Spleen (tissue), 7 donors: ENCODE results near the gene CARD10.

Experiments
- CTCF ChIP-seq, 11 experiments: fragments of 200-600 bp in 7 of 11; fragments of 450-650 bp in 4 of 11; sonication (generic) in 4 of 11; IDR thresholded peaks in 8 of 11; conservative IDR thresholded peaks in 3 of 11; 1 replicate in 7 of 11; 2 replicates in 4 of 11; pipeline versions ENCODE4 v1.4.0 to v1.8.0; 2016 to 2021; ENCODE audit warnings: antibody characterized with exemption in 11 of 11, inconsistent platforms in 4 of 11, mild to moderate bottlenecking in 1 of 11
- POLR2AphosphoS5 ChIP-seq, 3 donors: sonication (generic); formaldehyde crosslinking; IDR thresholded peaks; one replicate each; pipeline ENCODE4 v1.5.1; 2017; ENCODE audit warnings: antibody characterized with exemption in 3 of 3
- donor health status: DM: no; HTN: no; CAD: no; lungs with moderate emphysema.
- donor health status: DM: no; HTN: no; CAD: no.
- donor health status: DM: no; HTN: no; CAD: no.

GRCh38 chr22:37469416-37470086 lies 49.7 kb downstream of the CARD10 start:
- TF ChIP-seq CTCF (IDR thresholded peaks at IDR 0.05 in 8 of 11, conservative IDR thresholded peaks at IDR 0.05 in 3 of 11) (no peak), POLR2AphosphoS5 (IDR thresholded peaks at IDR 0.05) (no peak)
